Subcutaneous abdominal adipose tissue (tissue), 5 donors: ENCODE results near the gene GPR15.

ENCODE experiments used
- H3K27ac ChIP-seq: one replicate; pipeline ENCODE4 v1.7.0; 2013; ENCODE audit warnings: low read depth, mild to moderate bottlenecking, inconsistent platforms, low read length, moderate library complexity
- H3K27me3 ChIP-seq, 5 donors: one replicate each; pipeline ENCODE4 v1.7.0; 2013; ENCODE audit warnings: low read length in 5 of 5, inconsistent platforms in 1 of 5; ENCODE audit not compliant: control insufficient read depth in 5 of 5, insufficient read depth in 4 of 5
- H3K36me3 ChIP-seq, 5 donors: one replicate each; pipeline ENCODE4 v1.7.0; 2013; ENCODE audit warnings: low read length in 5 of 5; ENCODE audit not compliant: control insufficient read depth in 5 of 5, insufficient read depth in 5 of 5
- H3K4me1 ChIP-seq, 5 donors: one replicate each; pipeline ENCODE4 v1.7.0; 2013; ENCODE audit warnings: low read length in 5 of 5, mild to moderate bottlenecking in 3 of 5, moderate library complexity in 1 of 5; ENCODE audit not compliant: control insufficient read depth in 5 of 5, insufficient read depth in 5 of 5
- H3K4me3 ChIP-seq, 5 donors: one replicate each; pipeline ENCODE4 v1.7.0; 2013; ENCODE audit warnings: low read length in 5 of 5, low read depth in 1 of 5
- H3K9ac ChIP-seq, 5 donors: one replicate each; pipeline ENCODE4 v1.7.0; 2013; ENCODE audit warnings: low read length in 5 of 5, mild to moderate bottlenecking in 4 of 5, moderate library complexity in 3 of 5
- H3K9me3 ChIP-seq, 5 donors: one replicate each; pipeline ENCODE4 v1.7.0; 2013; ENCODE audit warnings: low read length in 5 of 5; ENCODE audit not compliant: control insufficient read depth in 5 of 5
- donor health status: healthy.
- donor health status: healthy.
- donor health status: healthy.
- donor health status: healthy.
- donor health status: healthy.

Gene GPR15

GRCh38 chr3:98565237-98565643 is 33.5 kb downstream of the GPR15 start:
- H3K4me3 ChIP-seq: no peak overlapping the region
- H3K27ac ChIP-seq: no peak overlapping the region
- no peaks in the 10 kb centered on the region for H3K9me3 ChIP-seq
- no peak overlapping the region for H3K9ac ChIP-seq
- no peaks in the 10 kb centered on the region for H3K27me3 ChIP-seq
- H3K4me1 ChIP-seq: peaks cover 0 to 2% (median 0%) of the 10 kb centered on the region in 5 donors
- H3K36me3 ChIP-seq: no peaks in the 10 kb centered on the region

DNA sequence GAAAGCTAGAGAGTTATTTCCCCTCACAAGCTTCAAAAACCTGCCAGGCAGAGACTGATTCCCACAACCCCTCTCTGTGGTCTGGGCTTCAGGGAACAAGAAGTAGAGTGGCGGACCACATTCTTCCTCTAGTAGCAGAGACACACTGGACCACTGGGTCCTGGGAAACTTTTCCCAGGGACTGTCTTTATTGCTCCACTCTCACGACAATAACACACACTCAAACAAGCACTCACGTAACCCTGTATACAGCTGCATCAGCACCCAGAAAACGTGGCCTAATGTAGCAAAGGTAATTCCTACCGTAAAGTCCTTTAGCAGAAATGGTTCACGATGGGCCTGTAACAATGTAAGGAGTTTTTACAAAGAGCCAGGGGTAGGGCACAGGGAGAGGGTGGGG is 34.1 kb downstream of the GPR15 start:
- Histone ChIP-seq H3K27ac (no peak overlapping the region), H3K27me3 (no peaks in the 10 kb centered on the region), H3K36me3 (no peaks in the 10 kb centered on the region), H3K9ac (no peak overlapping the region), H3K9me3 (no peaks in the 10 kb centered on the region), H3K4me3 (no peak overlapping the region), H3K4me1 (peaks cover 0 to 2% (median 0%) of the 10 kb centered on the region in 5 donors)

DNA sequence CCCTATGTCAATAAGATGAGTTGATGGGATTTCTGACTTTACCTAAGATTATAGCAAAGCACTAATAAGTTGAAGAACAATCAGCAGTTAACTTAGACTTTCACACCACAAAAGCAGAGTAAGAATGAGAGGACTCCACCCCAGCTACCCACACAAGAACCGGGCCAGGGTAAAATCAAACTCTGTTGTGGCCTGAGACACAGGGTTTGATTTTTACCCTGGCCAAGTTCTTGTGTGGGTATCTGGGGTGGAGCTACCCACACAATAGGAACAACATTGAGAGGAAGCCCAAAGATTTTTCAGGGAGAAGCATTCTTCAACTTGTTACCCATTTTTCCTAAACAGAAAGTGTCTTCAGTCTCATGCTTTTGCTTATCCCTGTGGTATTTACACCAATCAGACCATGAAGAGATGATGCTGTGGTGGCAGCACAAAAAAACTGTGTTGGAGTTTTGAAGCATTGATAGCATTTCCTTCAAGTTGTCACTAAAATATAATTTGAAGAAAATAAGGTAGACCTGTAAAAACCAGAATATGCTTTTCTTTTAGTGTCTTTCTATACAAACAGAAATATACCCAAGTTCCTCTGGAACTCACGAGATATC is 36.0 kb downstream of the GPR15 start:
- Histone ChIP-seq H3K9me3 (no peaks in the 10 kb centered on the region), H3K27me3 (no peaks in the 10 kb centered on the region), H3K27ac (no peak overlapping the region), H3K4me3 (no peak overlapping the region), H3K4me1 (peaks cover 0 to 2% (median 0%) of the 10 kb centered on the region in 5 donors), H3K36me3 (no peaks in the 10 kb centered on the region), H3K9ac (no peak overlapping the region)

- Histone ChIP-seq H3K9ac (no peak overlapping the region), H3K27me3 (no peaks in the 10 kb centered on the region), H3K27ac (no peak overlapping the region), H3K4me1 (peaks cover 0 to 2% (median 0%) of the 10 kb centered on the region in 5 donors), H3K4me3 (no peak overlapping the region), H3K36me3 (no peaks in the 10 kb centered on the region), H3K9me3 (no peaks in the 10 kb centered on the region)
Observed at GRCh38 chr3:98568402-98568801, 36.6 kb downstream of the GPR15 start.

- H3K9ac ChIP-seq: no peak overlapping the region
- no peak overlapping the region for H3K4me3 ChIP-seq
- H3K36me3 ChIP-seq: peaks cover 3 to 12% (median 10%) of the 10 kb centered on the region in 5 donors
- H3K4me1 ChIP-seq: peaks cover 0 to 18% (median 9%) of the 10 kb centered on the region in 5 donors
- H3K27ac ChIP-seq: no peak overlapping the region
- no peaks in the 10 kb centered on the region for H3K9me3 ChIP-seq
- H3K27me3 ChIP-seq: no peaks in the 10 kb centered on the region
Observed at GRCh38 chr3:98573181-98573728, 41.5 kb downstream of the GPR15 start.

- Histone ChIP-seq H3K36me3 (peaks cover 8 to 21% (median 15%) of the 10 kb centered on the region in 5 donors), H3K4me3 (no peak overlapping the region), H3K27me3 (no peaks in the 10 kb centered on the region), H3K9me3 (no peaks in the 10 kb centered on the region), H3K9ac (no peak overlapping the region), H3K27ac (no peak overlapping the region), H3K4me1 (peaks cover 0 to 18% (median 9%) of the 10 kb centered on the region in 5 donors)
Observed at GRCh38 chr3:98574132-98574531, 42.4 kb downstream of the GPR15 start.

DNA sequence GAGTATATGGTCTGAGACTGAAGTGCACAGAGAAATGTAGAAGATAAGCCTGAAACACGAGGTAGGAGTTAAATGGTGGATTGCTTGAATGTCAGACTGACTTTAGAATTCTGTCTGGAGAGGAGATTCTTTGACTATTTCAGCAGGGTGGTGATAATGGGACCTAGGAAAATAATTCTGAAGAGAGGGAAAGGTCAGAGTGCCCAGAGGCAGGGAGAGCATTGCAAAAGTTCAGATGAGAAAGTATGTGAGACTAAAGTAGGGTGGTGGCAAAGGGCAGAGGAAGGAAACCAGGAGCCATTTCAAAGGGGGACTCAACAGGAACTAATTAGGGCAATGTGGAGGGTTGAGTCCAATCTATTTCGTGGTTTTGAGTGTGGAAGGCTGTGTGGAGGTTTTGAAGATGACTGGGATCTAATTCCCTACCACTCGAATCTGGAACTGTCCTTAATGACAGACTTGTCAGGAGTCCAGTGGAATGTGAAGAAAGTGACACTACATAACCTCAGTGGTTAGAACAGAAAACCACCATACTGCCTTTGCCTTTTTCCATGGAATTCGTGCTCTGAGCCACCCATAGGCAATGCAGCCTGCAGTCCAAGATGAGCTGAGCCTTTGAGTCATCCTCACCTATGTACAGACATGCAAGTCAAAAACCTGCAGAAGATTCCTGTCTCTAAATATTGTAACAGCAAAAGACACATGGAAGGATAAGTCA is 45.6 kb downstream of the GPR15 start:
- Histone ChIP-seq H3K4me3 (no peak overlapping the region), H3K9me3 (no peaks in the 10 kb centered on the region), H3K9ac (no peak overlapping the region), H3K4me1 (peaks cover 0 to 18% (median 9%) of the 10 kb centered on the region in 5 donors), H3K27me3 (no peaks in the 10 kb centered on the region), H3K27ac (peak overlapping the region; percentile 40), H3K36me3 (peaks cover 19 to 40% (median 28%) of the 10 kb centered on the region in 5 donors)

DNA sequence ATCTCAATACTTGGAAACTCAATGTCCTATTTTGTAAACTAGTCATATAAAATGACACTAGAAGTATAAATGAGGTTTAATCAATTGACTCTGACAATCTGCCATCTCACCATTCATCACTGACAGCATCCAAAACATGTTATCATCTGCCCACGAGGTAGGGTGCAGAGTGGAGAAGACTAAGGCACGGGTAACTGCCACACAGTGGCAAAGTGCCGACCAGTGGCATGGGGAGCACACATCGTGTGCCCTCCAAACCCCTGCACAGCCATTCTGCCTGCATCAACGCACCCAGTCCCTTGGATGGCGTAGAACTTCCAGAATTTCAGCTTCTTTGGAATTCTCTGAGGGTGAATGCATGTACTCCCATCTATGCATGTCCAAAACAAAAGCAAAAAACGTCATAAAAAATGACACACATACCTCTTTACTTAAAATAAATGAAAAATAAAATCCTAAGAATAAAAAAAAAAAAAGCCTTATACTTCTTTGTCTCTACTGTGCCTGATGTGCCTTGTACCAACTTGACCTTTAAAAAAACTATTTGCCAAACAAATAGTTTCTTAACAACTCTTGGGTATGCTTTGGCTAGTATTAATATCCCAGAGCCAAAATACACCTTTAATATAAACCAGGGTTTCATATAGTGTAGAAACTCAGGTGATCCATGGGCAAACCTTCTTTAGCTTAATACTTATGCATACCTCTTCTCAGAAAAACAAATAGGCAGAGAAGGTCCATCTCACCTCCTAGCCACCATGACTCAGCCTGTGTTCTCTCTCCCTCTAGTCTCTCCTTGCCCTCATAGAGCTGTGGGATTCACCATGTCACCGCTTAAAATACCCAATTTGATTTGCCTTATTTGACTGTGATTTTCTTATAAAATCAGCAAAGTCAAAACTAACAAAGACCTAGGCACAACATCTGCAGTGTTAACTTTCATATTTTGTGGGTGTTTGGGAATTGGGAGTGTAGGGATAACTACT is 48.9 kb downstream of the GPR15 start:
- no peak overlapping the region for H3K4me3 ChIP-seq
- H3K36me3 ChIP-seq: peaks cover 29 to 57% (median 39%) of the 10 kb centered on the region in 5 donors
- no peaks in the 10 kb centered on the region for H3K27me3 ChIP-seq
- peaks cover 0 to 13% (median 9%) of the 10 kb centered on the region in 5 donors for H3K4me1 ChIP-seq
- no peak overlapping the region for H3K27ac ChIP-seq
- no peak overlapping the region for H3K9ac ChIP-seq
- H3K9me3 ChIP-seq: no peaks in the 10 kb centered on the region

GRCh38 chr3:98581474-98581873 is 49.7 kb downstream of the GPR15 start:
- Histone ChIP-seq H3K4me3 (no peak overlapping the region), H3K9ac (no peak overlapping the region), H3K4me1 (peaks cover 0 to 13% (median 9%) of the 10 kb centered on the region in 5 donors), H3K27me3 (no peaks in the 10 kb centered on the region), H3K27ac (no peak overlapping the region), H3K9me3 (no peaks in the 10 kb centered on the region), H3K36me3 (peaks cover 29 to 65% (median 37%) of the 10 kb centered on the region in 5 donors)
